T-cell (primary cell): ENCODE results near the gene PAGR1. TPM values are rescaled to one million over a fixed set of nuclear protein-coding genes. Genes with fewer than 3 reads are reported as not detected.
"Not testable (repeated sequence)": the region's sequence is repeated elsewhere in the genome, so short reads cannot be mapped to it uniquely, and the experiment has no call there.

Experiments
- ATAC-seq, 4 experiments: fragments of 200-7000 bp in 3 of 4; fragments of 150-1000 bp in 1 of 4; cut with Tn5 transposase; replicated peaks in 1 of 4; 1 replicate in 3 of 4; 2 replicates in 1 of 4; pipeline ENCODE4 v1.10.0; 2021; ENCODE audit warnings: moderate library complexity in 3 of 4, mild to moderate bottlenecking in 2 of 4, moderate number of reproducible peaks in 1 of 4
- CTCF ChIA-PET, 2 donors: fragments of 300-600 bp; sonication (Branson Sonifier 250); formaldehyde crosslinking; loops; one replicate each; lab custom pipeline; 2022; ENCODE audit warnings: antibody characterized with exemption in 2 of 2; lab: Charles Lee
- POLR2A ChIA-PET, 2 donors: fragments of 300-600 bp; sonication (Branson Sonifier 250); formaldehyde crosslinking; loops; one replicate each; lab custom pipeline; 2022; ENCODE audit warnings: antibody characterized with exemption in 2 of 2; lab: Charles Lee
- DNase-seq, 35 experiments: peaks; one replicate each; pipeline versions ENCODE4 v3.0.0 to v3.0.0-alpha.2; 2013 to 2023
- H3K27ac ChIP-seq: one replicate; pipeline ENCODE4 v1.5.1; 2013; ENCODE audit warnings: low read length
- H3K27me3 ChIP-seq, 2 experiments: replicated peaks in 1 of 2; 1 replicate in 1 of 2; 2 replicates in 1 of 2; pipeline versions ENCODE4 v1.6.1 to v1.7.0; 2013; ENCODE audit warnings: low read length in 1 of 2, mixed read lengths in 1 of 2; ENCODE audit not compliant: control insufficient read depth in 2 of 2, insufficient read depth in 2 of 2; ENCODE audit errors: extremely low read depth in 1 of 2
- H3K36me3 ChIP-seq, 2 donors: 1 replicate in 1 of 2; 2 replicates in 1 of 2; pipeline versions ENCODE4 v1.6.1 to v1.7.0; 2013; ENCODE audit warnings: low read length in 1 of 2; ENCODE audit not compliant: control insufficient read depth in 2 of 2, insufficient read depth in 1 of 2; ENCODE audit errors: extremely low read depth in 1 of 2
- H3K4me1 ChIP-seq, 2 experiments: 1 replicate in 1 of 2; 2 replicates in 1 of 2; pipeline versions ENCODE4 v1.6.1 to v1.7.0; 2013; ENCODE audit warnings: low read length in 2 of 2, mixed read lengths in 1 of 2; ENCODE audit not compliant: insufficient read depth in 2 of 2, control insufficient read depth in 1 of 2; ENCODE audit errors: extremely low read depth in 1 of 2
- H3K4me3 ChIP-seq, 2 donors: 1 replicate in 1 of 2; 2 replicates in 1 of 2; pipeline versions ENCODE4 v1.5.1 to v1.7.0; 2013; ENCODE audit warnings: mild to moderate bottlenecking in 2 of 2, low read length in 1 of 2, moderate library complexity in 1 of 2; ENCODE audit not compliant: control insufficient read depth in 1 of 2; ENCODE audit errors: extremely low read depth in 1 of 2
- H3K9me3 ChIP-seq: 2 replicates; pipeline ENCODE4 v1.7.0; 2013
- H3K27ac Mint-ChIP-seq, 2 donors: one replicate each; pipeline ENCODE4 v1.8.0; 2020 to 2021; ENCODE audit warnings: mild to moderate bottlenecking in 2 of 2, mixed read lengths in 2 of 2
- H3K27me3 Mint-ChIP-seq, 2 donors: one replicate each; pipeline ENCODE4 v1.8.0; 2021 to 2022; ENCODE audit warnings: mixed read lengths in 2 of 2
- H3K36me3 Mint-ChIP-seq: one replicate; pipeline ENCODE4 v1.8.0; 2021; ENCODE audit warnings: mixed read lengths
- H3K4me1 Mint-ChIP-seq, 3 donors: one replicate each; pipeline ENCODE4 v1.8.0; 2020 to 2022; ENCODE audit warnings: mixed read lengths in 3 of 3, mild to moderate bottlenecking in 1 of 3
- H3K4me3 Mint-ChIP-seq, 3 donors: one replicate each; pipeline ENCODE4 v1.8.0; 2020 to 2022; ENCODE audit warnings: mild to moderate bottlenecking in 3 of 3, mixed read lengths in 3 of 3, moderate library complexity in 3 of 3
- H3K9me3 Mint-ChIP-seq, 3 donors: one replicate each; pipeline ENCODE4 v1.8.0; 2020 to 2022; ENCODE audit warnings: mixed read lengths in 3 of 3
- WGBS: methylation state at CpG from one replicate; pipeline ENCODE4 v1.1.5; 2013; ENCODE audit warnings: missing lambda C conversion rate; ENCODE audit not compliant: insufficient coverage; 5-methylcytosine and 5-hydroxymethylcytosine counted together
- total RNA-seq, 35 experiments: library from RNA in 6 of 35; stranded (reverse) in 6 of 35; fragments of 120-200 nt in 1 of 35; gene quantifications; one replicate each; pipeline versions ENCODE4 v1.2.1 to v1.2.4 and lab custom pipeline; 2013 to 2026

PAGR1 gene
- total RNA-seq, 5 donors from 2014 or later (not counting 1 experiment from before 2014, with no cell fraction given): 16.0 to 47.2 (median 40.6) TPM

GRCh38 chr16:29862383-29862883, 46.5 kb downstream of the PAGR1 start:
- H3K27ac Mint-ChIP-seq: peak overlapping the region; percentile 92 to 93
- ChIA-PET CTCF (no interaction called here), POLR2A (no interaction called here)
- Histone ChIP-seq H3K27ac (peak overlapping the region; percentile 11), H3K36me3 (peaks cover 15 to 32% of the 10 kb centered on the region in 2 donors), H3K27me3 (peaks cover 0 to 3% of the 10 kb centered on the region in 2 experiments), H3K4me1 (peaks cover 5 to 31% of the 10 kb centered on the region in 2 experiments), H3K9me3 (no peaks in the 10 kb centered on the region), H3K4me3 (peak overlapping the region; percentile 82 to 83)
- H3K27me3 Mint-ChIP-seq: no peaks in the 10 kb centered on the region
- ATAC-seq: peak in 1 of 4 experiments; percentile 1
- 0% methylated on average over 26 of the region's 27 CpGs for WGBS
- H3K4me1 Mint-ChIP-seq: peaks cover 20 to 33% (median 23%) of the 10 kb centered on the region in 3 donors
- H3K9me3 Mint-ChIP-seq: no peaks in the 10 kb centered on the region
- DNase-seq: peak in 1 of 35 experiments; percentile 8
- peak overlapping the region; percentile 91 to 94 (median 94) for H3K4me3 Mint-ChIP-seq
- peaks cover 22% of the 10 kb centered on the region for H3K36me3 Mint-ChIP-seq

- DNase-seq (peak; percentile 85 to 97 (median 92)), ATAC-seq (peak; percentile 97 to 98 (median 98))
- Mint-ChIP-seq H3K27me3 (no peaks in the 10 kb centered on the region), H3K9me3 (no peaks in the 10 kb centered on the region), H3K36me3 (peaks cover 22% of the 10 kb centered on the region), H3K4me3 (peak within 1 kb of the TSS; percentile 91 to 94 (median 94)), H3K27ac (peak within 1 kb of the TSS; percentile 99 to 100), H3K4me1 (peaks cover 20 to 33% (median 23%) of the 10 kb centered on the region in 3 donors)
- H3K27me3 ChIP-seq: peaks cover 0 to 4% of the 10 kb centered on the region in 2 experiments
- ChIA-PET CTCF (interaction anchor here in 1 of 2 donors (0.5 to 1.6 kb wide), 2 partner anchors 15 to 1041 kb away, joined by 3 to 4 read pairs; partner anchors contain the start of gene ATXN2L), POLR2A (interaction anchor here in 1 of 2 donors (0.8 kb wide), 1 partner anchor 58 kb away, joined by 4 read pairs; no protein-coding TSS in a partner anchor)
- WGBS: 0% methylated on average over 26 of the region's 57 CpGs
- H3K27ac ChIP-seq: peak within 1 kb of the TSS; percentile 99
- H3K4me3 ChIP-seq: peak within 1 kb of the TSS; percentile 82 to 83
- no peaks in the 10 kb centered on the region for H3K9me3 ChIP-seq
- H3K4me1 ChIP-seq: peaks cover 5 to 31% of the 10 kb centered on the region in 2 experiments
- H3K36me3 ChIP-seq: peaks cover 15 to 31% of the 10 kb centered on the region in 2 donors
Measured at GRCh38 chr16:29862884-29863668, 47.1 kb downstream of the PAGR1 start, which contains the start of gene CDIPT. Gene CDIPT, minus strand, starts transcription at chr16:29863226. Its CDS starts 369 bp downstream, at chr16:29862857.

- ChIA-PET CTCF (interaction anchor here in 1 of 2 donors (0.5 to 1.6 kb wide), 2 partner anchors 15 to 1041 kb away, joined by 3 to 4 read pairs; partner anchors contain the start of gene ATXN2L), POLR2A (no interaction called here)
- ATAC-seq: no peak
- Mint-ChIP-seq H3K4me1 (peaks cover 20 to 33% (median 21%) of the 10 kb centered on the region in 3 donors), H3K9me3 (no peaks in the 10 kb centered on the region), H3K27me3 (no peaks in the 10 kb centered on the region), H3K27ac (peak overlapping the region; percentile 99 to 100), H3K4me3 (peak overlapping the region in 2 of 3 donors; percentile 91 to 94), H3K36me3 (peaks cover 18% of the 10 kb centered on the region)
- no peak for DNase-seq
- Histone ChIP-seq H3K27ac (peak overlapping the region; percentile 99), H3K27me3 (peaks cover 0 to 4% of the 10 kb centered on the region in 2 experiments), H3K4me1 (peaks cover 5 to 31% of the 10 kb centered on the region in 2 experiments), H3K9me3 (no peaks in the 10 kb centered on the region), H3K4me3 (peak overlapping the region in 1 of 2 donors; percentile 2), H3K36me3 (peaks cover 12 to 26% of the 10 kb centered on the region in 2 donors)
- WGBS: no CpG with 5 or more reads among the region's 16 CpGs
Measured at GRCh38 chr16:29863669-29863984, 47.7 kb downstream of the PAGR1 start.

- Histone ChIP-seq H3K27me3 (peaks cover 0 to 4% of the 10 kb centered on the region in 2 experiments), H3K9me3 (no peaks in the 10 kb centered on the region), H3K4me1 (peaks cover 5 to 31% of the 10 kb centered on the region in 2 experiments), H3K36me3 (peaks cover 6 to 20% of the 10 kb centered on the region in 2 donors), H3K27ac (no peak overlapping the region), H3K4me3 (no peak overlapping the region)
- H3K9me3 Mint-ChIP-seq: no peaks in the 10 kb centered on the region
- H3K4me1 Mint-ChIP-seq: peaks cover 20 to 33% (median 21%) of the 10 kb centered on the region in 3 donors
- H3K36me3 Mint-ChIP-seq: peaks cover 13% of the 10 kb centered on the region
- 72% methylated on average over 8 of the region's 9 CpGs for WGBS
- DNase-seq (no peak), ATAC-seq (no peak)
- CTCF ChIA-PET: interaction anchor here in 1 of 2 donors (1.6 kb wide), 1 partner anchor 16 kb away, joined by 4 read pairs; no protein-coding TSS in a partner anchor
- POLR2A ChIA-PET: no interaction called here
- H3K4me3 Mint-ChIP-seq: peak overlapping the region in 1 of 3 donors; percentile 17
- H3K27ac Mint-ChIP-seq: no peak overlapping the region
- no peaks in the 10 kb centered on the region for H3K27me3 Mint-ChIP-seq
Measured at GRCh38 chr16:29864205-29864604, 48.3 kb downstream of the PAGR1 start.

- DNase-seq (no peak), ATAC-seq (no peak)
- Mint-ChIP-seq H3K36me3 (no peaks in the 10 kb centered on the region), H3K27me3 (no peaks in the 10 kb centered on the region), H3K9me3 (no peaks in the 10 kb centered on the region), H3K27ac (no peak overlapping the region), H3K4me3 (no peak overlapping the region), H3K4me1 (peaks cover 0 to 3% (median under 1%) of the 10 kb centered on the region in 3 donors)
- Histone ChIP-seq H3K36me3 (no peaks in the 10 kb centered on the region), H3K27me3 (peaks cover 0 to 7% of the 10 kb centered on the region in 2 experiments), H3K27ac (no peak overlapping the region), H3K9me3 (no peaks in the 10 kb centered on the region), H3K4me3 (no peak overlapping the region), H3K4me1 (peaks cover 0 to 4% of the 10 kb centered on the region in 2 experiments)
- POLR2A ChIA-PET: no interaction called here
- CTCF ChIA-PET: no interaction called here
- 85% methylated on average over 8 of the region's 8 CpGs for WGBS
Measured at GRCh38 chr16:29868396-29869009, 52.6 kb downstream of the PAGR1 start.

GRCh38 chr16:29869067-29869466, 53.1 kb downstream of the PAGR1 start:
- H3K9me3 ChIP-seq, H3K4me1 Mint-ChIP-seq, H3K27ac Mint-ChIP-seq, H3K27ac ChIP-seq, H3K9me3 Mint-ChIP-seq, H3K36me3 Mint-ChIP-seq, H3K27me3 ChIP-seq, H3K27me3 Mint-ChIP-seq, CTCF ChIA-PET, H3K36me3 ChIP-seq, DNase-seq, POLR2A ChIA-PET, ATAC-seq, H3K4me3 Mint-ChIP-seq, H3K4me1 ChIP-seq, H3K4me3 ChIP-seq: not testable (repeated sequence)
- 92% methylated on average over 2 of the region's 8 CpGs for WGBS
